EL (cell line): ENCODE measurements around the gene PDE1C.
A peak's percentile ranks its signal among the peaks of the same experiment; 100 is the strongest.

Experiments used
- DNase-seq: peaks from one replicate; pipeline ENCODE4 v3.0.0-alpha.2; 2016

The PDE1C gene

DNA sequence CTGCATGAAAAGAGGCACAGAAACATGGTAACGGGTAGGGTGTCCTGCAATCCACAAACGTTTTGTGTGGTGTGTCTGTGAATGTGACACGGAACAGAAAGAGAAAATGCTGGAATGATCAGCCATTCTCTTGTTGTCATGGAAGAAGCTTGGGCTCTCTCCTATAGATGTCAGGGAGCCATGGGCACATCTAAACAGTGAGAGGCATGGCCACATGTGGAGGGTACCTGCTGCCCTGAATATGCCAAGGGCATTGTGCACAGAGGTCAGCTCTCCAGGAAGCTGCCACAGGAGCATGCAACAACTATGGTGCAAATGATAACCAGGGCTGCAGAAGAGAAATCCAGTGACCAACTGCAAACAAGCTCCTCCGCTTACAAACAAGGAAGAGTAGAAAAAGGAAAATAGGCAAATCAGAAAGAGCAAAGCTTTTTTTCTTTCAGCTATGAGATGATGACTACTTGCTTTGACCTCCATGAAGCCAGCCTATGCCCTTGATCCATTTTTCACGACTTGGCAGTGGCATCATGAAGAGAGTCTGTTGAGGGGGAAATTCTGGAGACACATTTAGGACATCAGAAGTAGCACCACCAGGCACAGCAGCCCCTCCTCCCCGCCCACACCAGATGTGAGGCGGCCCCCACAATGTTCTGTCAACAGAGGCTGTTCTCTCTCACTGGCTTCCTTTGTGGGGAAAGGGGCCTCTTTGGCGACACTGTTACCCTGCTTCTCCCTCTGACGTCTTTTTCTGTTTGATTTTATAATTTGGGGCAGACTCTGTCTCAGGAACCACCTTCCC, 4.8 kb upstream of the PDE1C start:
- DNase-seq = no peak

DNA sequence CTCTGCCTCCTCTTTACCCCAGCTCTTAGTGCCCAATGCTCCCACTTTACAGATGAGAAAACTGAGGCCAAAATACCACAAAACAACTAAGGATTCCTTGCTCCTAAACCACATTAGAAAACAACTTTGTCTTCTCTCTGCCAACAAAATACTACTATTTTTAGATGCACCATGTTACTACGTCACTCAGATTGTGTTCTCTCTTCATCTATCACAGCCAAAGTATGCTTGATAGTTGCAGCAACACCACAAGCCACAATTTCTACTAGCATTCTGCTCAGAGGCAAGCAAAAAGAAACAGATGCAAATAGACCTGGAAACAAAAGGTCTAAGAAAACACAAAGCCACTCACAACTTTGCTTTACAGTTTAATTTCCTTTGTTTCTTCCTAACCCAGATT, 3.3 kb upstream of the PDE1C start:
- DNase-seq = no peak

DNA sequence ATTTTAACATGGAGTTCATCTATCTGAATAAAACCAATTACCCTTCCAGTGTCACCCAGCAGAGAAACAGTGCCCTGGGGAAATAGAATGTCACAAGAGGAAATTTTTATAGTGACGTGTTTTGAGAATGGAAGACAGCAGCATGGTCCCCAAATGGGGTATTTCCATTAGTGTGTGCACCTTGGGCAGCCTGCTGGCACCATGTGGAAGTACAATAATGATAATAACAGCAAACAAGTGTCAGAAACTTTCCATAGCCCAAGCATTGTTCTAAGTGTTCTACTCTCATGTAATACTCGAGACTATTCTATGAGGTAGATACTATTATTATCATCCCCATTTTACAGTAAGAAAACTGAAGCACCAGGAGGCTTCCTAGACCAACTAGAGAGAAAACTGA, 2.2 kb upstream of the PDE1C start:
- peak; percentile 48 for DNase-seq

DNA sequence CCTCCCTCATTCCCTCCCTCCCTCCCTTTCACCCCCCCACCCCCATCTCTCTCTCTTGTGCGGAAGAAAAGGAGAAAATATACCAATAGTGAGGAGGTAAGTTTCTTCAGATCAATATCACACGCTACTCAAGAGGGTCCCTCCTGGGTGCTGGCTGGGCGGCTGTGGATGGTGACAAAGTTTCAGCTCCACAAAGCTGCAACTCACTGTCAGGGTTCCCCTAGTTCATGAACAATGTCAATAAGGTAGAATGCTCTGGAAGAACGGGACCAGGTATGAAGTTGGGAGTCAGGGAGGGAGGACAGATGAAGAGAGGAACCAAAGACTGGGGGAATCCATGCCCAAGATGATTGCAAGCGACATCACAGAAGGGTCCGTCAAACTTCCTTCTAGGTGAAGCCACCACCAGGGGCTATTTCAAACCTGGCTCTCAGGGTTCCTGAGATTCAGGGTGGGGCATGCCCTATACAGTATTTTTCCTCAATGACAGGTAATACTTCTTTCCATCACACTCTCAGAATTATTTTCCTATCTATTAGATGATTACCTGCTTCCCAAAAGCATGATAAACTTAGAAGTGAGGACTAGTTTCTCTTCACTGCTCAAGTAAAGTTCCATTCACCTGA, 1.4 kb upstream of the PDE1C start:
- DNase-seq = no peak

DNA sequence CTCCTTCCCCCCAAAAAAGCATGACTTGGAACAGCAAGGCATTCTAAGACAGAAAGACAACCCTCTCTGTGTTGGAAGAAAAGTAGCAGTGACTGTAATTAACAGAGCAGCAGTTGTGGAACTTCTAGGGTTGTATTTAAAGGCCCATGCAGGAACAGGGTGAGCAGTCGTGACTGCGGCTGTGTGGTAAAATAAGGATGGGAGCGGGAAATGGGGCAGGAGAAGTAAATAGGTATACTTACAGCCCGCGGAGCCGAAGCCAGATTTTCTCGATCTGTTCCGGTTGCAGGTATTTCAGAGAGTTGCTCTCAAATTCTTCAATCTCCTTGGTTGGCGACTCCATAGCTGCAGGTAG, 179 bp downstream of the PDE1C start:
- DNase-seq = peak; percentile 39

DNA sequence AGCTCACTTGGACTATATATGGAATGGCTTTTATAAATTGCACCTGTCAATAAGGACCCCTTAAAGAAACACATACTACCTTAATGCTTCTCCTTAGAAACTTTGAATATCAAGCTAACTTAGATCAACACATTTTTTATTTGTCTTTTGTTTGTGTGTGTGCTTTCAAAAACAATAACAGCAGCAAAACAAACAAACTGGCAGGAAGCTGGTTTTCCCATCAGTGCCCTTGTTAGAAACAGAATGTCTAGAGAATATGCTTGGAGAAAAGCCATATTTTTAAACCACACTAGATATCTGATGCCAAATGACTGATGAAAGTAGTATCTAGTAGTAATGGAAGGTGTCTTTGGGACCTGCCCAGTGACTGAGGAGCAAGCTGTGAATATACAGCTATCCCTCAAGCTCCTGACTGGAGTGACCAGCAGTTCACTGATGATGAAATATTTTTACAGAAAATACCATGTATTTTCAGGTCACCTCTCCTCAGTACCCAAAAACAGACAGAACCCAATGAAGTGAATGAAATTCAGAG, 1.0 kb downstream of the PDE1C start:
- DNase-seq = peak; percentile 51

DNA sequence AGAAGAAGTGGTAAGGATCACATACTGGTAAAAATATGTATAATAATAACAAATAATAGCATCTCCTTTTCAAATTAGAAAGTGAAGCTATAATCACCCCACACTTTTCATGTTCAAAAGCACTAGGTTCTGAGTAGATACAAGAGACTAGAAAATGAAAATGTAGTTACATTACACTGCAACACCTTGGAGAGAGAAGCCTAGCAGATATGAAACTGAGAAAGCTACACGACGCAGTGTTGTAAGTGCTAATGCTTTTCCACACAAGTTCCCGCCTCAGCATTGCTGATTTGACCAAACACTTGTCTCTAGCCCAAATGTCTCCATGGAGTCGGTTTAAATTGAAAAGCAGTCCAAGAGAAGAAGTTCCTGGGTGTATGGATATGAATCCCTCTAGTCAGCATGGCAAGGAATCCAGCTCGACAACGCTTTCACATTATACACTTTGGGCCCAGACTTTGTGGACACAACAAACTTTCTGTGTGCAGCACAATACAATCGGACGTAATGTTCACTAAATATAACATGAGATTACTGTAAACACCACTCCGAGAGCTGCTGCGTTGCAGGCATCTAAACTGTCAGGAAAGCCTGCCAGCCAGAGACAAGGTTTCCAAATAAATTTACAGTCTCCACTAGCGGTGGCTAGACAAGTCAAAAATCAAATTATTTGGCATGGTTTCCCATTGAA, 1.7 kb downstream of the PDE1C start:
- peak; percentile 32 for DNase-seq

DNA sequence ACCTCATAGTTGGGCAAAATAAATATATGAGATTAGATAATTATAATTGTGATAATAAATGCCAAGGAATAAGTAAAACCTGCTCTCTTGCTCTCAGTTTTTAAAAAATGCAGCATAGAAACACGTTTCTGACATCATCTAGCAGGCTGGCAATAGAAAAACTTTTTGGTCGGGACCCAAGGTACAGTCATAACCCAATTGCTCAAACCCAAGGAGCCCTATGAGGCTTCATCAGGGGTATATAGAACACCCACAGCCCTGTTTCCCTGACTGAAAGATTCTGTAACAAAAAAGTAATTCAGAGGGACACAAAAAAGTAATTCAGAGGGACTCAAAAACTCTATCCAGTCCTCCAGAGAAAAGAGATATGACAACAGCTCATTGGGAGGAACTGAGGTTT, 3.8 kb downstream of the PDE1C start:
- peak; percentile 52 for DNase-seq

DNA sequence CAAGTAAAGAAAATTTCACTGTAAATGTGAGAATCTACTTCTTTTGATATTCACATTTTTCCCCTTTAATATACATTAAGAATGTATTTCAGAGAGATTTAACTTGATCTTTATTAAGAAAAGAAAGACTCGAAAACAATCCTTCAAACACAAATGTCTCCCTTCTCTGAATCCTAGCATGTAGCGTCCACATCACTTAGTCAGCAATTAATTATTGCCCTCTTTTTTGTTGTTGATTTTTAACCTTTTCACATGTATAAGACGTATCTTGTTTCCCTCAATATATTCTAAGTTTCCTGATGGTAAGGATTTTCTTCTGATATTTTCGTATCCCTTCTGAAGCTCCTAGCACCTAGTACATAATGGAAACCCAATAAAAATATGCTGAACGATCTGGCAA, 6.6 kb downstream of the PDE1C start:
- DNase-seq = no peak

DNA sequence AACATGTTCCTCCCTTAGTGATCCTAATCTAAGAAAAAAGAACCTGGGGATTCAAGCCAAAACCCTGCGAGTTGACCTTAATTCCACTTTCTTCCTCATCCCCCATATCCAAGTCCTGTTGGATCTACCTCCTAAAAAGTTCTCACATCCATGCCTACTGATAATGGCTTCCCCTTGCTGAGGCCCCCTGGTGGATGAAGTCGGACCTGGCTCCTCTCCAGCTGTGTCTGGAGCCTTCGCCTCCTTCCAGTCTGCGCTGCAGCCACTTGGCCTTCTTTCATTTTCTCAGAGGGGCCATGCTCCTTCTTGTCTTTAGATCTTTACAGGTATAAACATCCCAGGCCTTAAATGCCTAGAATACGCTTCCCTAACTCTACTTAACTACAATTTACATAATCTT, 8.1 kb downstream of the PDE1C start:
- peak; percentile 72 for DNase-seq

DNA sequence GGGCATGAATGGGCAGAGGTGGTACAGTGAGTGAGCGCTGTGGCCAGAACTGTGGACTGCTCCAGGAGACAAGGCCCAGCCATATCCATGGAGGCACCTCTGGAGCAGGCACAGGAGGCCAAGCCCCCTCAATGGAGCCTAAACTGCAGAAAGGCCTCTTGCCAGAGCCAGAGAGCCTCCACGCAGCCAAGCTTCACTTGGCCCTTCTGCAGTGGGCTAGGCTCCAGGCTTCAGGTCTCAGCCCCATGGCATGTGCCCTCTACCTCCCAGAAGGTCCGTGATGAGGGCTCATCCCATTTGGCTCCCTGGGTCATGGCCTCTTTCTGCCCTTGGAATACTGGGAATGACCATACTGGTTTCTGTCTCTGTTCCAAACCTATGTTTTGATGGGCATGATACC, 8.9 kb downstream of the PDE1C start:
- DNase-seq = peak; percentile 44

DNA sequence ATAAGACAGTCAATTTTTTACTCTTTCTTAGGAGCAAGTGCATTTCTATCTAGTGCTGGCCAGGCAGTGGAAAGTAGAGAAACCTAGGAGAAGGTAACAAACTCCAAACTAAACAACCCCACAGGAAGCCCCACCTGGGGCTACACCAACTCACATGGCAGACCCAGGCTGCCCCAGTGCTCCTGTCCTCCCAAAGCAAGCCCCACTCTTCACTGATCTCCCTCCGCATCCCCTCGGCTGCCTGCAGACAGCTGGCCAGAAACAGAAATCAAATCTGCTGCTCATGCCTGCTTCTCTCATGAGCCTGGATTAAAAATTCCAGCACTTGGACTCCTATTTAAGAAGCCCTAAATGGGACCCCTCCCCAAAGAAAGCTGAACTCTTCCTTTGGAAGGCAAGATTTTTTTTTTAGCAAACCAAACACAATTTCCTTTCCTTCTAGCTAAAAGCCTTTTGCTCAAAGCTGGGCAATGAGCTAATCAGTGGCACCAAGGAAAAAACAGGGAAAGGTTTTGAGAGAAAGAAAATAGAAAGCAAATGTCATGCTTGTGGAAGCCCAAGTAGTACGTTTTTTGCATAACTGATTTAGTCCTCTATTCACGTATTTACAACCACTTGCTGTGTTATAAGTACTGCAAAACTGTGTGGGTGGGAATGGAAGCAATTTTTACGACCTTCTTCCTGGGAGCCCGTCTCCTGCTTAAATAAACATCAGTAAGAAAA, 10.8 kb downstream of the PDE1C start:
- DNase-seq = peak; percentile 86

DNA sequence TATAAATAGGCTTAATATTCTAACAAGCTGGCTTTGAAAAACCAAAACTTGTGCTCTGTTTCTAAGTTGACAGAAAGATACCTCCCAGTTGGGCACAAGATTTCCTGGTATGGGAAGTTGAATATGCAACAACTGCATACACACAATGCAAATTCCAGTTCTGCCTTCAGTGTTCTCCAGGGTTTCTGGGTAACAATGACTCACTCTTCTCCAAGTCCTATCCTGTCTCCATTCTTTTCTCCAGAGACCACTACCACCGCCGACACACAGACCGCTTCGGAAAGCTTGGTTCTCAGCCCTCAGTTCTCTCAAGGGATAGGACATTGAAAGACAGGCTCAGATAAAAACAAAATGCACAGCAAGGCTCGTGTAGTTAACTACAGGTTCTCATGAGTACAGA, 12.2 kb downstream of the PDE1C start:
- DNase-seq = no peak

DNA sequence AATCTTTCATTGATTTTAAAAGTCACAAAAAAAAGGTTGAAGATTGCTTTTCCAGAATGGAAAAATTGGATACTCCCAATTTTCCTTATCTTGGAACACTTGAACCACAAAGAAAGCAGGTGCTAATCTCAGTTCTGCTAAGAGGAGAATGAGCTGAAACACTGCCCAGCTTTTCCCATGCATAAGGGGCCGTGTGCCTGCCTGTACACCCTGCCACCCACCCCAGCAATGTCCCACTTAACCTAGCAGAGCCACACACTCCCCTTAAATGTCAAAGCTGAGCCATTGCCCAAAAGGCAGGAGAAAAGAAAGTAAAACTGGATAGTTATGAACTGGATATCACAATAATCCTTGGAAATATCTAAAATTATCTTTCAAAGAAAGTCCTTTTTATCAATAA, 13.4 kb downstream of the PDE1C start:
- no peak for DNase-seq

DNA sequence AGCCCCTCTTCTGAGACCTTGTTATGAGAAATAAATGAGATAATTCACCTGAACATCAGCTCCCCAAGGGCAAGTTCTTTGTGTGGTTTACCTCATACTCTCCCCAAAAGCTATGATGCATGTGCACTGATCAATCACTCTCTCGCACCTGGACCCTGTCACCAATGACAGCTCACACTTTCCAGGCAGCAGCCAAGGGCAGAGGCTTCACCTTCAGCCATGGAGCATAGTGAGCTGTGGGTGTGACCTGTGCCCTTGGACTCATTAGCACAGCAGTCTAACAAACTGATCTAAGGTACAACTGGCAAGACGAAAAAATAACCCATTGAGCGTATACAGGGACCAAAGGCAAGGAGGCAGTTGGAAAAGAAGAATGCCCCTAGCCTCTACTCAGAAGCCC, 17.0 kb downstream of the PDE1C start:
- DNase-seq = no peak

DNA sequence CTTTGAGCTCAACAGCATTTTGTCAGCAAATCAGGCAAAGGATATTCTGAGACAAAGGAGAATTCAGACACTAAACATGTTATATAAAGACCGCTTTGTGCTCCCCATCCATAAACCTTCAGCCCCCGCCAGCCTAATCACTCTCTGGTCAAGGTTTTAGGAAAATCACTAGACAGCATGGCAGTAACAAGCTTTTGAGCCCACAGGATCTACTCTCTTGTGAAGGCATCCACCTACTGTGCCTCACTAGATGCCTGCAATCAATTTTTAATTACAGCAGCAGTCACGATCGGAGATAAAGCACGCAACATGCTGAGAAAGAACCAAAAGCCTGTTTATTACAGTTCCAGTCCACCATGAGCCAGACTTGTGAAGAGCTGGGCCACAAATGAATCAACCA, 19.1 kb downstream of the PDE1C start:
- DNase-seq = no peak

DNA sequence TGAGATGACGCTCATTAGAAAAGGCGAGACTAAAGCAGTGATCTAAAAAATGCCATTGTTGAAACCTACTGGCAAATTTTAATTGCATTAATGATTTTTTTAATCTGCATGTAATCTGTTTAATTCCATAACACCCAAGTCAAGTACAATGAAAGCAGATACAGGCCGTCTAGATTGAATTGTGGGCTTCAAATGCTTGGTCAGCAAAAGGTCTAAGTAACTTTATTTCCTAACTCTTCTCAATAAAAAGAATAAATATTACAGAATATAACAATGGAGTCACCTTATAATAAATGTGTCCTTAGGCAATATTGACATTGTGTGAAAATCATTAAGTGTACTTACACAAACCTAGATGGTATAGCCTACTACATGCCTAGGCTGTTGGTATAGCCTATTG, 20.6 kb downstream of the PDE1C start:
- no peak for DNase-seq

DNA sequence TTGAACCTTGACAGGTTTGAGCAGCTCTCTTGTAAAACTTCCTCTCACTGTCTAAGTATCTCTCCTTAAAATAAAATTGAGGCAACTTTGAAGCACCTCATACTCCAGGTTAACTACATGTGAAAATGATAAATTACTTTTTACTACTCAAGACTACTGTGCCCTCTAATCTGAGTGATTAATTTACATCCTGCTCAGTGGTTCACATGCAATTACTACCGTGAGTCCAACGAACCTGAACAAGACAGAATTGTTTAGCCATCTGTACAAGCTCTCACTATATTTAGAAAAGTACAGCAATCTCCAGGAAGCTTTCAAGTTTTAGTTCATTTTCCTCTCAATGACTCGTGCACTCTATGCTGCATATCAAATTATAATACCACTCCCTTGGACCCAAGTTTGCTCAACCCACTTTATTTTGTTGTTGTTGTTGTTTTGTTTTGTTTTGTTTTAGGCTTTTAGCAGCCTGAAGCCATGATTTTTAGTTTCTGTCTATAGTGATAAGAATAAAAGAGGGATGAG, 21.2 kb downstream of the PDE1C start:
- DNase-seq = no peak

DNA sequence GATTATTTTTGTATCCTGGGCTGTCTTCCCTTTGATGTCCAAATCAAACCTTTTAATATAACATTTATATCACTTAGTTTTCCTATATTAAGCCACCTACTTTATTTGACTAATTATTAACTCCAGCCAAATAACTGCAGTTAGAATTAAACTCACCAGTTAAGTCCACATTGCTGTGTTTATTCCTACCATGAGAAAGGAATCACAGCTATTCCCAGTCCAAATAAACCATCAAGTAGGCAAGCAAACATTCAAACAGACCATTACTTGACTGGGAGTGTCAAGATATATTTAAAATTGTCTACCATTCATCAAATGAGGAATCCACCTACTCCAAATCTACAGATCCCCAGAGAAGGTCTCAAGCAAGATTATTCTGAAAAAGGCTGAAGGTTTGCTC, 22.4 kb downstream of the PDE1C start:
- no peak for DNase-seq

DNA sequence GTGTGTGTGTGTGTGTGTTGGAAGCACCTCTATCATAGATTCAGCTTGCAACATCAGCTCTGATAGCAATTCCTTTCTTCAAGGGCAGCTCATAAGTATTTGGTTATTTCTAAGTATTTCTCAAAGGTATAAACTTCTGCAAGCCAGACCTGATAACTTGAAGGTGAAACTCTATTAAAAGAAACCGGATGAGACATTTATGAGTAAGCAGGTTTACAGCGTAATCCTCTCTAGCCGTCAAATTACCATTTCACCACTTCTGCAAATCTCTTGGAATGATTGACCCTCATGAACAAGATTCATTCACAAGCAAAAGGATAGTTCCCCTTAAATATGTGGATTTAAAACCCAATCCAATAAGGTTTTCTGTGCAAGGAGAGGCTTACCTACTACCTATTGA, 23.1 kb downstream of the PDE1C start:
- DNase-seq = no peak

DNA sequence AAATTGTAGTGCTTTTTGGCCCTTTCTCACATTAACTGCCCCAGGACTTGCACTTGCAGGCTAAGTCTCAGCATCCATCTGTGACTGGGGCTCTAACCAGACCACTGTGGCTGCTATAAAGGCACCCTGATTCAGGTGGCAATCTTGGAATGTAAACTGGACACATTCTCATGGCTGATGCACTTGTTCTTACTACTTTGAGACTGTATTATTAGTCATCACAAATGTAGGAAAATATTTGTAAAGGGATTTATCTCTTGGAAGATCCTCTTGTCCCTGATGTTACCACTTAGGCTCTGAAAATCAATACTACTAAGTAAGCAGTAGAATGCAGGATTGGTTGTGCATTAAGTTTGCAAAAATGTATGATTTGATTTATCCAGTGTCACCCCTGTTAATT, 25.0 kb downstream of the PDE1C start:
- DNase-seq = no peak

DNA sequence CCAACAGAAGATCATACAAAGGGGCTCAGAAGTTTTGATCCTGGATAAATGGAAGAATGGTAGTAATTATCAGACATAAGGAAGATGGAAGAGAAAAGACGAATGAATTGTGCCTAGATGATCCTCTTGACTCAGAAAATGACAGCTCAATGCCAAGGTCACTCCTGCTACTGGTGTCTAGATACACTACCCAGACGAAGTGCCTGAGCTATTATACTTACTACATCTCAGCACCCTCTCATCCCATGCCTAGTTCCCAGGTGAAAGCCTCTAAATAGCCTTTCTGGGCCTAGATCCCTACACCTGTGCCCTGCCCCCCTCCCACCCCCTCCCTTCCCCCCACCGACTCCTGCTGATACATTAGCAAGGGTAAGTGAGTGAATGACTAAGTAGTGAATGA, 25.5 kb downstream of the PDE1C start:
- no peak for DNase-seq

DNA sequence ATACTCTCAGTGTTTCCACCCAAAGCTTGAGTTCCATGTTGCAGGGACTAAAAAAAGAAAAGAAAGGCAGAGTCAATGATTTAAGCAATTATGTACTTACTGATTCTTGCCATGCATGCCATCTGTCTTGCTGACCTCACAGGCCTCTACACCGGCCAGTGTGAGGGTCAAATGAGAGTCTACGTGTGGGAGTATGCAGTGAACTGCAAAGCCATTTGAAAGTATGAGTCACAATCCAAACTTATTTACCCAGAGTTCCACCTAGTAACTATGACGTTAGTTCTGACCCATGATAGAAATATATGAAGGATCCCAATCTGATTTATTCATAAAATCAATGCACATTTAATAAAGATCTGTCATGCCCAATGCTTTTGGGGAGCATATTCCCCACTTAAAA, 26.5 kb downstream of the PDE1C start:
- DNase-seq = peak; percentile 86
